RWPE2 (cell line): ENCODE measurements around the gene TUBB2B.

Source experiments
- ATAC-seq: fragments of 200-7000 bp; cut with Tn5 transposase; 3 replicates; pipeline ENCODE4 v1.9.1; 2021; ENCODE audit warnings: low read depth
- DNase-seq: peaks from one replicate; pipeline ENCODE4 v3.0.0-alpha.2; 2020; ENCODE audit warnings: low spot score
- H3K27ac ChIP-seq: fragments of 450-650 bp; 2 replicates; pipeline ENCODE4 v1.5.1; 2017; ENCODE audit warnings: mild to moderate bottlenecking; ENCODE audit not compliant: poor library complexity, severe bottlenecking
- H3K27me3 ChIP-seq: fragments of 250-450 bp; sonication (Bioruptor Pico); 2 replicates; pipeline ENCODE4 v1.5.1; 2021; ENCODE audit warnings: mild to moderate bottlenecking, moderate library complexity; ENCODE audit not compliant: insufficient read depth, poor library complexity, severe bottlenecking
- H3K36me3 ChIP-seq: fragments of 250-450 bp; sonication (Bioruptor Pico); 2 replicates; pipeline ENCODE4 v1.5.1; 2020; ENCODE audit warnings: low read depth, mild to moderate bottlenecking, moderate library complexity
- H3K4me1 ChIP-seq: fragments of 250-450 bp; sonication (Bioruptor Pico); 2 replicates; pipeline ENCODE4 v1.5.1; 2021; ENCODE audit warnings: mild to moderate bottlenecking, moderate library complexity; ENCODE audit not compliant: insufficient read depth, poor library complexity, severe bottlenecking
- H3K4me3 ChIP-seq: fragments of 250-450 bp; sonication (Bioruptor Pico); 2 replicates; pipeline ENCODE4 v1.5.1; 2021; ENCODE audit warnings: mild to moderate bottlenecking, moderate library complexity; ENCODE audit not compliant: severe bottlenecking
- H3K9me3 ChIP-seq: fragments of 250-450 bp; sonication (Bioruptor Pico); 2 replicates; pipeline ENCODE4 v1.5.1; 2021; ENCODE audit warnings: mild to moderate bottlenecking, moderate library complexity; ENCODE audit not compliant: severe bottlenecking
- CTCF ChIP-seq: fragments of 450-650 bp; IDR thresholded peaks from one replicate; pipeline ENCODE4 v1.5.1; 2017; ENCODE audit warnings: mild to moderate bottlenecking, moderate library complexity; ENCODE audit not compliant: poor library complexity, severe bottlenecking

TUBB2B gene

GRCh38 chr6:3267162-3267561 lies 39.7 kb upstream of the TUBB2B start:
- no peak for TF ChIP-seq CTCF
- no peak overlapping the region for H3K27ac ChIP-seq
- ATAC-seq = no peak
- H3K9me3 ChIP-seq = no peaks in the 10 kb centered on the region
- DNase-seq = no peak
- H3K4me1 ChIP-seq = no peaks in the 10 kb centered on the region
- H3K27me3 ChIP-seq = no peaks in the 10 kb centered on the region
- H3K36me3 ChIP-seq = peaks cover 62% of the 10 kb centered on the region
- H3K4me3 ChIP-seq = no peak overlapping the region

GRCh38 chr6:3266170-3266569 lies 38.7 kb upstream of the TUBB2B start:
- no peaks in the 10 kb centered on the region for H3K9me3 ChIP-seq
- no peak overlapping the region for H3K4me3 ChIP-seq
- DNase-seq = no peak
- H3K27me3 ChIP-seq = no peaks in the 10 kb centered on the region
- ATAC-seq = no peak
- no peak overlapping the region for H3K27ac ChIP-seq
- H3K4me1 ChIP-seq = no peaks in the 10 kb centered on the region
- TF ChIP-seq CTCF = no peak
- peaks cover 59% of the 10 kb centered on the region for H3K36me3 ChIP-seq

GRCh38 chr6:3265671-3266070 lies 38.2 kb upstream of the TUBB2B start:
- Histone ChIP-seq H3K4me1 (peaks cover 3% of the 10 kb centered on the region), H3K4me3 (no peak overlapping the region), H3K27ac (no peak overlapping the region), H3K27me3 (no peaks in the 10 kb centered on the region), H3K9me3 (no peaks in the 10 kb centered on the region), H3K36me3 (peaks cover 58% of the 10 kb centered on the region)
- no peak for TF ChIP-seq CTCF
- no peak for ATAC-seq
- DNase-seq = no peak

GRCh38 chr6:3264356-3264755 lies 36.9 kb upstream of the TUBB2B start:
- peaks cover 7% of the 10 kb centered on the region for H3K4me1 ChIP-seq
- no peak overlapping the region for H3K4me3 ChIP-seq
- H3K9me3 ChIP-seq = no peaks in the 10 kb centered on the region
- H3K27me3 ChIP-seq = no peaks in the 10 kb centered on the region
- no peak for TF ChIP-seq CTCF
- DNase-seq (no peak), ATAC-seq (no peak)
- H3K27ac ChIP-seq = no peak overlapping the region
- peaks cover 55% of the 10 kb centered on the region for H3K36me3 ChIP-seq

- DNase-seq (no peak), ATAC-seq (no peak)
- Histone ChIP-seq H3K36me3 (peaks cover 44% of the 10 kb centered on the region), H3K4me1 (peaks cover 7% of the 10 kb centered on the region), H3K4me3 (no peak overlapping the region), H3K27me3 (no peaks in the 10 kb centered on the region), H3K27ac (no peak overlapping the region), H3K9me3 (no peaks in the 10 kb centered on the region)
- no peak for TF ChIP-seq CTCF
Measured at GRCh38 chr6:3263096-3263495, 35.6 kb upstream of the TUBB2B start.
